ENCODE data around the gene SQOR.
A peak's percentile ranks its signal among the peaks of the same experiment; 100 is the strongest.

The SQOR gene

DNA sequence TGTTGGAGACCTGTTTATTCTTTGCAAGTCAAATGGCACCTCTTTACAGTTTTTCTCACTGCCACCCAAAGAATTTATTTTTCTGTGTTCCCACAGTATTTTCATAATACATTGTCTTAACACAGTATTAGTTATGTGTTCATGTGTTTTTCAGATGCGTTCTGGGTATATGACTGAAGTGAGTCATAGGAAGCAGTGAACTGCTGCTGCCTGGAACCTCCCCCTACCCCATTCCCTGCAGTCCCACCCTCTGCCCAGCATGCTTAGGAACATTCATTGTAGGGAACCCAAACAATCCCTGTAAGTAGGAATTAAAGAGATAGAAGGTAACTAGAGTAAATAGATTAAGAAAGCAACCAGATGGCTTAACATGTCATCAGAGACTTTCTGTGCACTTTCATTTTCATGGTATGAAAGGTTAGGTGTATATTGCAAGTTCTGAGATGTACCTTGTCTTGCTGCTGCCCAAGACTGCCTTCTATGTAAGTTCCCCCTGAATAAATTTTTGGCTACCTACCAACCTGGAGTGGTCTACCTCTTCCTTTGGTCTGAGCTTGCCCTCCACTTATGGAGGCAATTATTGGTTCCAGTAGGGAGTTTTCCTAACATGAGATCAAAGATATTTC lies 21.9 kb upstream of the SQOR start:
- TF ChIP-seq, protein P1, sequence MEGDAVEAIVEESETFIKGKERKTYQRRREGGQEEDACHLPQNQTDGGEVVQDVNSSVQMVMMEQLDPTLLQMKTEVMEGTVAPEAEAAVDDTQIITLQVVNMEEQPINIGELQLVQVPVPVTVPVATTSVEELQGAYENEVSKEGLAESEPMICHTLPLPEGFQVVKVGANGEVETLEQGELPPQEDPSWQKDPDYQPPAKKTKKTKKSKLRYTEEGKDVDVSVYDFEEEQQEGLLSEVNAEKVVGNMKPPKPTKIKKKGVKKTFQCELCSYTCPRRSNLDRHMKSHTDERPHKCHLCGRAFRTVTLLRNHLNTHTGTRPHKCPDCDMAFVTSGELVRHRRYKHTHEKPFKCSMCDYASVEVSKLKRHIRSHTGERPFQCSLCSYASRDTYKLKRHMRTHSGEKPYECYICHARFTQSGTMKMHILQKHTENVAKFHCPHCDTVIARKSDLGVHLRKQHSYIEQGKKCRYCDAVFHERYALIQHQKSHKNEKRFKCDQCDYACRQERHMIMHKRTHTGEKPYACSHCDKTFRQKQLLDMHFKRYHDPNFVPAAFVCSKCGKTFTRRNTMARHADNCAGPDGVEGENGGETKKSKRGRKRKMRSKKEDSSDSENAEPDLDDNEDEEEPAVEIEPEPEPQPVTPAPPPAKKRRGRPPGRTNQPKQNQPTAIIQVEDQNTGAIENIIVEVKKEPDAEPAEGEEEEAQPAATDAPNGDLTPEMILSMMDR (IDR thresholded peaks at IDR 0.05) = no peak

DNA sequence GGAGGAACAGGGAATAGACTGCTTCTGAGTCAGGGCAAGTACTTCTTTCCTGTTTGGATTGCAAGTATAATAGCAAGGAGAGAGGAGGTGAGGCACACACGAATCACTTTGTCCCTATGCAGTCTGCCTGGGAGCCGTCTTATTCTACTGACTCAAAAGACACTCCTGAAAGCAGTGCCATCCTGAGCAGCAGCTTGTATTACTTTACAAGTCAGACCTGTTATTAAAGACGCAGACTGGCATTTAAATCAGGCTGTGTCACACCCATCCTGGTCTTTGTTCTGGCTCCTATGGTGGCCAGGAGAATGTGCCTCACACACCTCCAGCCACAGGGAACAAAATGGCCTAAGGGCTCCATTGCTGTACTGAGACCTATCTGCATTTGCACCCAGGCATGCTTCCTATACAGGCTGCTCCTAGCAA lies 17.9 kb upstream of the SQOR start:
- TF ChIP-seq, protein P1 (IDR thresholded peaks at IDR 0.05) = no peak

DNA sequence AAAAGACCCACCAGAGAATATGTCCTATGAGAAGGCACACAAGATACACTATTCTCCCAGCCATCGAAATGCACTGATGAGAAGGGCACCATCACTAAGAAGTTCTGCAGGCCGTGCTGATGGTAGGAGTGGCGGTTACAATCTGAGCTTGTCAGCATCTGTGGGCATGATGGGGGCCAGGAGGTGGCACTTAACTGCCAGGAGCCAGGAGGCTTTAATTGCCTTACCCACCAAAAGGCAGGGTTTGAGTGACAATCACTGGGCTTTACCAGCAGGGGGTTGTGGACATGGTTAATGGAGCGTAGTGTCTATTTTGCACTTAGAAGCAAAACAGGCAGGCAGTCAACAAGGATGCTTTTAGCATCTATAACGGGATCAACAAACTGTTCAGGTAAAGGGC lies 16.0 kb upstream of the SQOR start:
- TF ChIP-seq, protein P1 (IDR thresholded peaks at IDR 0.05) = no peak

DNA sequence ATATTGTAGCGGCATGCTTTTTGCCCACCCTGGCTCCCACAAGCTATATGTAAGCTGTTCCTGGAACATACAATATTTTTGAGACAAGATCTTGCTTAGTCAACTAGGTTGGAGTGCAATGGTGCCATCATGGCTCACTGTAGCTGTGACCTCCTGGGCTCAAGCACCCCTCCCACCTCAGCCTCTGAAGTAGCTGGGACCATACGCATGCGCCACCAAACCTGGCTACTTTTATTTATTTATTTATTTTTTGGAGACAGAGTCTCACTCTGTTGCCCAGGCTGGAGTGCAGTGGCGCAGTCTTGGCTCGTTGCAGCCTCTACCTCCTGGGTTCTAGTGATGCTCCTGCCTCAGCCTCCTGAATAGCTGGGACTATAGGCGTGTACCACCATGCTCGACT lies 6.7 kb upstream of the SQOR start:
- TF ChIP-seq, protein P1 (IDR thresholded peaks at IDR 0.05) = no peak

DNA sequence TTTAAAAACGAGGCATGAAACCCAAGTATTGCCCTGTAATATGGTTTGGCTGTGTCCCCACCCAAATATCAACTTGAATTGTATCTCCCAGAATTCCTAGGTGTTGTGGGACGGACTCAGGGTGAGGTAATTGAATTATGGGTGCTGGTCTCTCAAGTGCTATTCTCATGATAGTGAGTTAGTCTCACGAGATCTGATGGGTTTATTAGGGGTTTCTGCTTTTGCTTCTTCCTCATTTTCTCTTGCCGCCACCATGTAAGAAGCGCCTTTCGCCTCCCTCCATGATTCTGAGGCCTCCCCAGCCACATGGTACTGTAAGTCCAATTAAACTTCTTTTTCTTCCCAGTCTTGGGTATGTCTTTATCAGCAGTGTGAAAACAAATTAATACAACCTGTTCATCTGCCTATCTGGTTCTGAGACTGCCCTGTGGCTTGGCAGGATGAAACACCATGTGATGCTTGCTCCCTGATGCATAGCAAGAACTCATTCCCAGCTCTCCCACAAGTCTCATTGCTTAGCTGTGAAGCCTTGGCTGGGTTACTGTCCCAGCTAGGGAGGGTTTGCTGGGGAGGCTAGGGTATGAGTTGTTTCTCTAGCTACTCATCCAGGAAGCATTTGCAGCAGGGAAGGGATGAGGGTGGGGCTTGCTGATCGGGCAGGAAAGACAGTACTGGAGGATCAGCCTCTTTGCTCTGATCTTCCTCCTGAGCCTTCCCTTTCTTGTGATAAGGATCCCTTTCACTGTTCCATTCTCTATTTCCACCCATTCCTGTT lies 3.7 kb upstream of the SQOR start:
- TF ChIP-seq, protein P1 (IDR thresholded peaks at IDR 0.05) = no peak

DNA sequence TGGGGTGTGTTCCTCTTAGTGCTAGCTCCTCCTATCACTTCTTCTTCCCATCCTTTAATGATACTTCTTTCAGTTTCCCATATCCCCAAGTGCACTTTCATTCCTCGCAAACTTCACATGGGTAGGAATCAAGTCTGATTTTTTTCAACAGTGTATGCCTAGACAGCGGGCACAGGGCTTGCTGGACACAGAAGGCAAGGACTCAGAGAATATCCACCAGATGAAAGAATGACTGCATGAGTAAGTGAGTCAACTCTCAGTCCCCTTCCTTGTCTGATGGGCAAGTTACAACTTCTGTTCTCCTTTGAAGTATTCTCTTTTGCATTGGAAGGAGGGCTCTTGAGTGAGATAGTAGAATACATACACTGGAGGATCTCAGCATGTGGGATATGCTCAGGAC lies 3.1 kb upstream of the SQOR start:
- TF ChIP-seq, protein P1 (IDR thresholded peaks at IDR 0.05) = no peak

DNA sequence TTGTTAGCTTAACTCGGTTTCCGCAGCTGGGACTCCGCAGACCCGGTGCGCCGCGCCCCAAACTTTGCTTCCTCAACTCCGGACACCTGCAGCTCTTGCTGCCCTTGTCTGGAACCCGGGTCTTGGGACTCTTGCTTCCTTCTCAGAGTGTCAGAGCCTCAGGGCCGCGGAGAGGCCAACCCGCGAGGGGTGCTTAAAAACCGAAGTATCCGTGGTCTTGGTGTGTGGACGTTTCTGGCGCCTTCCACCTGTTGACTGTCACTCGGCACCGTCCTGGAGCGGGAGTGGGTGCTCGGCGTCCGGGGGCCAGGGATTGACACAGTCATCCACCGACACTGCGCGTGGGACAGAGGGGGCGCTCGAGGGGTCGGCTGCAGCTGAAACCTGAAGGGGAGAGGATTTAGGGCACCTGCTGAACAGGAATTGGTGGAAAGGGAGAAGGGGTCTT lies 386 bp downstream of the SQOR start:
- TF ChIP-seq, protein P1 (IDR thresholded peaks at IDR 0.05) = peak; percentile 56; the same call in 1 of the 2 replicates
